Lower leg skin (tissue), 4 donors: ENCODE data around the gene PLCG2. TPM values are rescaled to one million over a fixed set of nuclear protein-coding genes. Genes with fewer than 3 reads are reported as not detected.

ENCODE experiments used
- DNase-seq, 2 donors: peaks; one replicate each; pipeline ENCODE4 v3.0.0-alpha.2; 2019; ENCODE audit warnings: low spot score in 2 of 2
- H3K4me3 ChIP-seq: fragments of 200-600 bp; sonication (generic); 2 replicates; pipeline ENCODE4 v1.5.1; 2017; ENCODE audit warnings: mild to moderate bottlenecking, low read depth; ENCODE audit not compliant: poor library complexity, severe bottlenecking
- POLR2A ChIP-seq, 2 donors: fragments of 450-650 bp; IDR thresholded peaks; one replicate each; pipeline ENCODE4 v1.6.1; 2016 to 2017; ENCODE audit warnings: antibody characterized with exemption in 2 of 2, mild to moderate bottlenecking in 1 of 2, moderate library complexity in 1 of 2
- WGBS, 2 donors: methylation state at CpG; one replicate each; pipeline ENCODE4 v1.1.5; 2018; 5-methylcytosine and 5-hydroxymethylcytosine counted together
- intact Hi-C: fragments of 100-400 bp; cut with DNase I; formaldehyde crosslinking; loops from one replicate; pipeline ENCODE4 v1.15.0; 2023; ENCODE audit warnings: low total_unique reads
- total RNA-seq, 4 donors: library from RNA; depleted of rRNA; stranded (reverse); fragments of >200 nt; gene quantifications; one replicate each; pipeline ENCODE4 v1.1.0, GENCODE V29; 2016
- TF ChIP-seq, protein P1 (sequence below), 3 donors: fragments of 450-650 bp; IDR thresholded peaks; one replicate each; pipeline ENCODE4 v1.5.1; 2016; ENCODE audit warnings: antibody characterized with exemption in 3 of 3, mild to moderate bottlenecking in 3 of 3, moderate library complexity in 2 of 3

PLCG2 gene
- total RNA-seq, 4 donors from 2014 or later = 7.0 to 14.1 (median 10.2) TPM

DNA sequence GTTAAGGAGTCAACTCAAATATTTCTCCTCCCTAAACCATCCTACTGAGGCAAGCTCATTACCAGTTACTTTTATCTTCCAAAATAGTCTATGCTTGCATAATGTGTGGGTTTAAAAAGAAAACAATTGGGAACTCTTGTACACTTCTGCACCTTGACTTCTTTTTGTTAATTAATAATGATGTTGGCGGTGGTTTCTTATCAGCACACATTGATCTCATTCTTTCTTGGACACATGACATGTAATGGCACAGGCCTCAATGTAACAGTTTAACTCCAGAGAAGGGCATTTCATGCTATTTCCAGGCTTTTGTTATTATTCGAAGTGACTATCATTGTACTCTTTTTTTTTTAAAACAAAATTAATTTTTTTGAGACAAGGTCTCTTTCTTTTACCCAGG is 7.8 kb downstream of the PLCG2 start:
- TF ChIP-seq POLR2A (IDR thresholded peaks at IDR 0.05) = no peak
- TF ChIP-seq, protein P1, sequence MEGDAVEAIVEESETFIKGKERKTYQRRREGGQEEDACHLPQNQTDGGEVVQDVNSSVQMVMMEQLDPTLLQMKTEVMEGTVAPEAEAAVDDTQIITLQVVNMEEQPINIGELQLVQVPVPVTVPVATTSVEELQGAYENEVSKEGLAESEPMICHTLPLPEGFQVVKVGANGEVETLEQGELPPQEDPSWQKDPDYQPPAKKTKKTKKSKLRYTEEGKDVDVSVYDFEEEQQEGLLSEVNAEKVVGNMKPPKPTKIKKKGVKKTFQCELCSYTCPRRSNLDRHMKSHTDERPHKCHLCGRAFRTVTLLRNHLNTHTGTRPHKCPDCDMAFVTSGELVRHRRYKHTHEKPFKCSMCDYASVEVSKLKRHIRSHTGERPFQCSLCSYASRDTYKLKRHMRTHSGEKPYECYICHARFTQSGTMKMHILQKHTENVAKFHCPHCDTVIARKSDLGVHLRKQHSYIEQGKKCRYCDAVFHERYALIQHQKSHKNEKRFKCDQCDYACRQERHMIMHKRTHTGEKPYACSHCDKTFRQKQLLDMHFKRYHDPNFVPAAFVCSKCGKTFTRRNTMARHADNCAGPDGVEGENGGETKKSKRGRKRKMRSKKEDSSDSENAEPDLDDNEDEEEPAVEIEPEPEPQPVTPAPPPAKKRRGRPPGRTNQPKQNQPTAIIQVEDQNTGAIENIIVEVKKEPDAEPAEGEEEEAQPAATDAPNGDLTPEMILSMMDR (IDR thresholded peaks at IDR 0.05) = no peak
- no peak overlapping the region for H3K4me3 ChIP-seq
- 75 to 79% methylated on average over 2 of the region's 2 CpGs for whole genome bisulfite sequencing, 2 donors
- intact Hi-C loops = no loop called here
- no peak for DNase-seq

DNA sequence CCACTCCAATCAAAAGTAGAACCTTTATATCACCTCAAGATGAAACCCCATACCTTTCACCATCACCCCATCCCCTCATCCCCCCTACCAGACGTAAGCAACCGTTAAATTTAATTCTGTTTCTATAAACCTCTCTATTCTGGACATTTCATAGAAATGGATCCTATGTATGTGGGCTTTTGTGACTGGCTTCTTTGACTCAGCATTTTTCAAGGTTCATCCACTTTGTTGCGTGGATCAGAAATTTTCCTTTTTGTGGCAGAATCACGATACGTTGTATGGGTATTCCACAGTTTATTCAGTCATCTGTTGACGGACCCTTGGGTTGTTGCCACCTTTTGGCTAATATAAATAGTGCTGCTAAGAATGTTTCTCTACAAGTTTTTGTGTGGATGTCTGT is 8.6 kb downstream of the PLCG2 start:
- intact Hi-C loops = no loop called here
- TF ChIP-seq, protein P1 (IDR thresholded peaks at IDR 0.05) = no peak
- no peak for TF ChIP-seq POLR2A (IDR thresholded peaks at IDR 0.05)
- H3K4me3 ChIP-seq = no peak overlapping the region
- 76% methylated on average over 6 of the region's 6 CpGs for WGBS, 2 donors
- no peak for DNase-seq

DNA sequence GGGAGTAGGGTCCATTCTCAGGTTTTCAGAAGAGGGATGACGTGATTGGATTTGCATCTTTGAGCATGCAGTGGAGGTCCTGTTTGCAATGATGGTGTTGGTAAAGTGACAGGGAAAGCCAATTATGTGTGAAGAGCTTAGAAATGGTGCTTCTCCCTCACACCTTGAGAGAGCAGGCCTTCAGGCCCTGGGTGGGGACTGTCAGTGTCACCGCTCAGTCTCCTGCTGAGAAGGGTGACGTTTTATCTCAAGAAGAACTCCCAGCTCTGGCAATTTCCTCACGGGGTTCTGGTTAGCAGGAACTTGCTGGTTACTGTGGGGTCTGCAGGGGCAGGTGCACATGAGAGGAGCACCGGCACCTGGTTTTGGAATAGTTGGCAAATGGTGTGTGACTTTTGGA is 11.2 kb downstream of the PLCG2 start:
- TF ChIP-seq POLR2A (IDR thresholded peaks at IDR 0.05) = no peak
- TF ChIP-seq, protein P1 (IDR thresholded peaks at IDR 0.05) = no peak
- intact Hi-C loops = no loop called here
- WGBS, 2 donors = 80 to 89% methylated on average over 5 of the region's 5 CpGs
- no peak overlapping the region for H3K4me3 ChIP-seq
- no peak for DNase-seq

DNA sequence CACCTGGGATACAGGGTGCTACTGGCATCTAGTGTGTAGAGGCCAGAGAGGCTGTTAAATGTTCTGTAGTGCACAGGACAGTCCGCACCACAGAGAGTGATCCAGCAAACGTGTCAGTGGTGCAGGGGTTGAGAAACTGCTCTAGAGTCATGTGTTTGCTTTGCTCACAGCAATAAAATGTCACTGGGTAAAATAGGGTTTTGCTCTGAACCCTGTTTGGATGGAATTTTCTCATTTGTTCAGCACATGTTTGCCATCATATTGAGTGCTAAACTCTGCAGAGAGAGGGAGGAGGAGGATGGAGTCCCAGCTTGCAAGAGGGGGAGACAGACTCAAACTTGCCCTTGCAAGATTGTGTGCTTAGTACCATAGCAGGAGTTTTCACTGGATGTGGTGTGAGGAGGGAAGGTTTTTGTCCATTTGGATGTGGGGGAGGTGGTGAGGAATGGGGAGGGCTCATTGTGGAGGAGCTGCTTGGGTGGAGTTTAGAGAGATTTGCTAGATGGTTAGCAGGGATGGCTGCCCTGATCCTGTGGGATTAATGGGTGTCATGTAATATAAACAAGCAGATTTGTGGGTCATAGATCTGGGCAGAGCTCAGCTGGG is 11.8 kb downstream of the PLCG2 start:
- H3K4me3 ChIP-seq = no peak overlapping the region
- TF ChIP-seq, protein P1 (IDR thresholded peaks at IDR 0.05) = no peak
- no peak for DNase-seq
- 51 to 64% methylated on average over 2 of the region's 2 CpGs for WGBS, 2 donors
- intact Hi-C loops = no loop called here

DNA sequence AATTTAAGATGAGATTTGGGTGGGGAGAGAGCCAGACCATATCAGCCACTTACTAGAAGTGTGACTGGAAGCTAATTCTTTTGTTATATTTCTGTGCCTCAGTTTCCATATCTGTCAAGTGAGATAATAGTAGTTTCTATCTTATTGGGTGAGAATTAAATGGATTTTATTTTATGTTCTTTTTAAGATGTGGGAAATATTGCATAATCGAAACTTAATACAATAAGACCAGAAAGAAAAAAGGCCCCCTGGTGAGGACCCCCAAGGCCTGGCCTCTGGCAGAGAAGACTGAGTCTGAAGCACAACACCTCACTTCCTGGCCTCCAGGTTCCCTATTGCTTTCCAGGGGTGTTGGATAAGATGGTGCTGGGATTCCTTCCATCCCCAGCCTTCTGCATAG is 13.7 kb downstream of the PLCG2 start:
- TF ChIP-seq, protein P1 (IDR thresholded peaks at IDR 0.05) = no peak
- TF ChIP-seq POLR2A (IDR thresholded peaks at IDR 0.05) = no peak
- no peak overlapping the region for H3K4me3 ChIP-seq
- WGBS, 2 donors = 88 to 93% methylated on average over 1 of the region's 1 CpG
- intact Hi-C loops = no loop called here
- DNase-seq = no peak

DNA sequence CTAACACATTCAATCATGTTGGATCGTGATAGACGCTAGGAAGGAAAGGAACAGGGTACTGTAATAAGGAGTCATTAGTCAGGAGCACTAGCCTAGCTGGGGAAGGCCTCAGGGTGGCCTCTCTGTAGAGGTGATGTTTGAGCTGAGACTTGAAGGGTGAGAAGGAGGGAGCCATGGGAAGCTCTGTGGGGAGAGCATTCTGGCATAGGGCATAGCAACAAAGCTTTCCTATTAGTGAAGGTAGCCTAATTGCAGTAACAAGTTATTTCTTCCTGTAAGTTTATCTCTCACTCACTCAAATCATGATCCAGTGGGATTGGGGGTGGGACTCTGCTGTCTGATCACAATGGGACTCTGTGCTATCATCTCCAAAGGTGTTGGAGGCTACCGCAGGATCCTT is 16.1 kb downstream of the PLCG2 start:
- no peak for DNase-seq
- 97 to 98% methylated on average over 3 of the region's 3 CpGs for WGBS, 2 donors
- intact Hi-C loops = no loop called here
- H3K4me3 ChIP-seq = no peak overlapping the region
- TF ChIP-seq, protein P1 (IDR thresholded peaks at IDR 0.05) = no peak
- no peak for TF ChIP-seq POLR2A (IDR thresholded peaks at IDR 0.05)
